GM13977 (cell line): ENCODE data around the gene KIF12.
"Not testable (repeated sequence)": the region's sequence is repeated elsewhere in the genome, so short reads cannot be mapped to it uniquely, and the experiment has no call there.

ENCODE experiments used
- DNase-seq: peaks from one replicate; pipeline ENCODE4 v3.0.0; 2012; ENCODE audit warnings: low spot score
- in situ Hi-C: fragments of 300-500 bp; cut with MboI; formaldehyde crosslinking; loops from one replicate; pipeline ENCODE4 v1.12.0; 2022; ENCODE audit warnings: low sequenced_read_pairs, low pct_unique_long_range_greater_than_20kb, mixed read lengths, inconsistent platforms; ENCODE audit not compliant: unreplicated experiment
- TF ChIP-seq, protein P1 (sequence below): IDR thresholded peaks from 2 replicates; pipeline ENCODE4 v1.5.1; 2012; ENCODE audit warnings: mild to moderate bottlenecking, control low read depth; ENCODE audit not compliant: insufficient read depth; ENCODE audit errors: extremely low read depth, missing control alignments

KIF12 gene

DNA sequence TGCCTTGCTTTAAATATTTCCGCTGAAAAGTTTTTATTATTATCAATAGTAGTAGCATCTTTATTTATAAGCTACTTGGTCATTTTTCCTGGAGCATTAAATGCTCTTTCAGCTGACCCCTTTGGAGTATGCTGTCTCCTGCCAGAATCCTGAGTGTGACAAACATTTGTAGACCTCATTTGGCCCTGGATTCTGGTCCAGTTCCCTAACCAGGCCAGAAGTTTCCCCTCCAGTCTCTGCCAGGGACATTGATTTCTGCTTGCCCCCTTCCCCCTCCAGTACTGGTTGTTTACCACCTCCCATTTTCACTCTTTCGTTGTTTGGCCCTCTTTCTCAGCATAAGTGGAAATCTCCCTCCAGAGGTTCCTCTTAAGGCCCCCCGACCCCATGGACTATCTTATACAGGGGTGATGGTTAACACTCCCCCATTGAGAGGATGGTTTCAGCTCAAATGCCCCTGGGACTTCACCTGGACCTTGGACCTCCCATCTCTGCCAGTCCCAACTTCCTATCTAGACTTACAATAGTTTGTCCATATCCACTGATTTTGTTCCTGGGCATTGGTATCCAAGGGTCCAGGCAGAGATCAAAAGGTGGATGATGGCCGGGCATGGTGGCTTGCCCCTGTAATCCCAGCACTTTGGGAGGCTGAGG lies 31.7 kb upstream of the KIF12 start:
- in situ Hi-C loops, result no loop called here
- no peak for DNase-seq
- TF ChIP-seq, protein P1, sequence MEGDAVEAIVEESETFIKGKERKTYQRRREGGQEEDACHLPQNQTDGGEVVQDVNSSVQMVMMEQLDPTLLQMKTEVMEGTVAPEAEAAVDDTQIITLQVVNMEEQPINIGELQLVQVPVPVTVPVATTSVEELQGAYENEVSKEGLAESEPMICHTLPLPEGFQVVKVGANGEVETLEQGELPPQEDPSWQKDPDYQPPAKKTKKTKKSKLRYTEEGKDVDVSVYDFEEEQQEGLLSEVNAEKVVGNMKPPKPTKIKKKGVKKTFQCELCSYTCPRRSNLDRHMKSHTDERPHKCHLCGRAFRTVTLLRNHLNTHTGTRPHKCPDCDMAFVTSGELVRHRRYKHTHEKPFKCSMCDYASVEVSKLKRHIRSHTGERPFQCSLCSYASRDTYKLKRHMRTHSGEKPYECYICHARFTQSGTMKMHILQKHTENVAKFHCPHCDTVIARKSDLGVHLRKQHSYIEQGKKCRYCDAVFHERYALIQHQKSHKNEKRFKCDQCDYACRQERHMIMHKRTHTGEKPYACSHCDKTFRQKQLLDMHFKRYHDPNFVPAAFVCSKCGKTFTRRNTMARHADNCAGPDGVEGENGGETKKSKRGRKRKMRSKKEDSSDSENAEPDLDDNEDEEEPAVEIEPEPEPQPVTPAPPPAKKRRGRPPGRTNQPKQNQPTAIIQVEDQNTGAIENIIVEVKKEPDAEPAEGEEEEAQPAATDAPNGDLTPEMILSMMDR, result no peak

DNA sequence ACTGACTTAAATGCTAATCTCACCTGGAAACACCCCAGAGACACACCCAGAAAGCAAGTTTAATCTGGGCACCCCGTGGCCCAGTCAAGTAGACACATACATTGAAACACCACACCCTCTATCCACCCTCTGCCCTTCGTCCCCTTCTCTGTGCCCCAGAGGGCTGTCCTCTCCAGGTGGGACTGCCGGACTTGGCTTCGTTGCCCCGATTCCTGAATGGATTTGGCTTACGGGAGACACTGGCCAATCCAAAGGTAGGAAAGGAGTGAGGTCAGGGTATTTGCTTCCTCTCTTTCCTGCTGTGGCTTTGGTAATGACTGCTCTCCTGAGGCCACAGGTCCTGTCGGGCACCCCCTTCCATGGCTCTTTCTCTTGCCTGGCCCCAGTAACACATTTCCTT lies 31.0 kb upstream of the KIF12 start:
- DNase-seq, result no peak
- in situ Hi-C loops, result no loop called here
- TF ChIP-seq, protein P1, result no peak

DNA sequence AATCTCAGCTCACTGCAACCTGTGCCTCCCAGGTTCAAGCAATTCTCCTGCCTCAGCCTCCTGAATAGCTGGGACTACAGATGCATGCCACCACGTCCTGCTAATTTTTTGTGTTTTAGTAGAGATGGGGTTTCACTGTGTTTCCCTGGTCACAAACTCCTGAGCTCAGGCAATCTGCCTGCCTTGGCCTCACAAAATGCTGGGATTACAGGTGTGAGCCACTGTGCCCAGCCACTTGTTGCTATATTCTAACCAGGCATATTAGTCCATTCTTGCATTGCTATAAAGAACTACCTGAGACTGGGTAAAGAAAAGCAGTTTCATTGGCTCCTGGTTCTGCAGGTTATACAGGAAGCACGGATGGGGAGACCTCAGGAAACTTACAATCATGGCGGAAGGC lies 29.7 kb upstream of the KIF12 start:
- in situ Hi-C loops, DNase-seq: not testable (repeated sequence)

DNA sequence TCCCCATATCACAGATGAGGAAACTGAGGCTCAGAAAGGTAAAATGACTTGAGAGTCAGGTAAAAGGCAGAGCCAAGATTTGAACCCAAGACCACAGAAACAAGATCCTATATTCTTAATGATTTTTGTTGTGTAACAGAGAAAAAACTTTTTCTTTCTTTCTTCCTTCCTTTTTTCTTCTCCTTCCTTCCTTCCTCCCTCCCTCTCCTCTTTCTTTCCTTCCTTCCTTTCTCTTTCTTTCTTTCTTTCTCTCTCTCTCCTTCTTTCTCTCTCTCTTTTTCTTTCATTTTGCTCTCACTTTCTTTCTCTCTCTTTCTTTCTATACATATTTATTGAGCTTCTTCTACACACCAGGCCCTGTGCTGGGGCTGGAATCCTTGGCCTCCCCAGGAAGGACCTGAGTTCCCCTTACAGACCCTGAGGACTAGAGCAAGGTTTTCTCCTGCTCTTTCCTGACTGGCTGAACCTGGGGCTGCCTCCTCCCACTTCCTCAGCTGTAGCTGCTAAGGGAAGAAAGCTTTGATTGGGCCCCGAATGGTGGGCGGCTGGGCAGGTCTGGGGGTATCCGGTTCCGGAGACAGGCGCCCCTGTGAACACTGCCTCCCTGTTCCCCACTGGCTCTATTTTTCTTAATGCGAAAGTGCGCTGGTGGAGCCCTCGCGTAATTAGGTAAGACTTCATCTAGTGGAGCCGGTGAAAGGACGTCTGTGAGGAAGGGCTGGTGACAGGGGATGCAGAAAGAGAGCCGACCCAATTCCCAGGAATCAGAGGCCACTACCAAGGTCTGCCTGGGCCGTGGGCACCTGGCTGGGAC lies 27.4 kb upstream of the KIF12 start:
- in situ Hi-C loops, result no loop called here
- TF ChIP-seq, protein P1, result no peak
- DNase-seq, result no peak

DNA sequence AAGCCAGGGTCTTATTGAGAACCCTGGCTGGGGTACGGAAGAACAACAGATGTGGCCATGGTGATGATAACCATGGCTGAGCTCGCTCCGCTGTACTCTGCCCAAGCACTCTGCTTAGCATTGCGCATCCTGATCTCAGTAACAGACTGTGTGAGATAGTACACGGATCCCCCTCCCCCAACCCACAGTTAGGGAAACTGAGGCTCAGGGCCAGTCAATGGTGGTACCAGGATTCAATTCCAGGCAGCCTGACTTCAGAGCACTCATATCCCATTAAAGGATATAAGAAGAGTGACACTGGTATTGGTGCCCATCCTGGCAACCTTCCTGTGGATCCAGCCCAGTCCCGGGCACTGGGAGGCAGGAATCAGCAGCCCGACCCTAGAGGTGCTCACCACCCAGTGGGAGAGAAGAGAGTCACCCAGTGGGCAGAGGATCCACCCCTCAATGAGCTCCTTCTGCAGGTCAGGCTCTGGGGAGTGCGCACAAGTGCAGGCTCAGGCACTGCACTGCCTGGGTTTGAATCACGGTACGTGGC lies 26.5 kb upstream of the KIF12 start:
- TF ChIP-seq, protein P1, result no peak
- in situ Hi-C loops, result no loop called here
- no peak for DNase-seq

DNA sequence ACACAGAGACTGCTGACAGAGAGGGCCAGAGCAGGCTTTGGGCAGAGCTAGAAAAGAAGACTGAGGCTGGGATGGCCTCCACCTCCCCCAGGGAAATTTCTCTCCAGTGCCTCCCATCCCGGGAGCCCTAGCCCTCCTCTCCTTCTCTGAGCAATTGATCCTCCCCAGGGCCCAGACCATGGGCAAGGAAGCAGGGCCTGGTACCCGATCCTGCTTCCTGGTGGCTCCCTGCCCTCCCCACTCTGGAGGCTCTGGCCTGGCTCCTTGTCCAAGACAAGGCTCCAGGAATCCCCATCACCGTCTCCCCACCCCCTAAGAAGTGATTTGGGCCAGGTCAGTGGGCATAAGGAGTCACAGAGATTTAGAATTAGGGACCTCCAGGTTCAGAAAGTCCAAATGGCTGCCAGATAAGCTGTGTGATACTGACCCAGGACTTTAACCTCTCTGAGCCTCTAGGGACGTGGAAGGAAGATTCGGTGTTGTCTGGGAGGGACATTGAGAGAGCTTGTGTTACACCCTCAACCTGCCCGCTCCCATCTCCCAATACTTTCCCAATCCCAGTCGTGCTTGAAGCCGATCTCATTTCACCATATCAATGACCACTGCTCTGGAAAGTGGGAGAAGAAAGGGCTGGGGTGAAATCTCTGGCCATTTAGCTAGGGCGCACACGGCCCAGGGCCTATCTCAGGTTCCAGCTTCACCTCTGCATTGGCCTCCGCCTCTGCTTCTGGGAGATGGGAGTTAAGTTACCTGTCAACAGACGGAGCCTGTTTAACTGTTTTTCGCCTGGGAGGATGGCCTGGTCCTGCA lies 25.8 kb upstream of the KIF12 start:
- no peak for DNase-seq
- TF ChIP-seq, protein P1, result no peak
- in situ Hi-C loops, result loop anchor here (25.0 kb wide), 1 partner anchor 162 kb away; no protein-coding TSS in a partner anchor

DNA sequence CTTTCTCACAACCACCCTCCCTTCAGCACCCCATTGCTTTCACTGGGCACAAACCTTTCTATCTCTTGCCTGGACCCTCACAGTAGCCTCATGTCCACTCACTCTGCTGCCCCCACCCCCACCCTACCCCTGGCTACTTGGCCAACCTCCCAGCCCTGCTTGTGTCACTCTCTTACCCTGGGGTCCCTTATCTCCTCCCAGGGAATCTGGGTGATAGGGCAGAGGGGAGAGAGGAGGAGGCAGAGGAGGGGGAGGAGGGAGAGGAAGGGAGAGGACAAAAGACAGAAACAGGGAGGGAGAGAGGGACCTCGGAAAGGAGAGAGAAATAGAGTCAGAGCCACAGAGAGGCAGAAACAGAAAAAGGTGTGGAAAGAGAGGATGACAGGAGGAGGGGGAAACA lies 25.0 kb upstream of the KIF12 start:
- no peak for DNase-seq
- TF ChIP-seq, protein P1, result no peak
- in situ Hi-C loops, result loop anchor here (25.0 kb wide), 1 partner anchor 163 kb away; no protein-coding TSS in a partner anchor
